Ammon's horn (tissue), 1 donor: ENCODE results near the gene CFDP1.

Experiments used
- DNase-seq: peaks from one replicate; pipeline ENCODE4 v3.0.0-alpha.2; 2016; ENCODE audit warnings: low spot score

CFDP1 gene

DNA sequence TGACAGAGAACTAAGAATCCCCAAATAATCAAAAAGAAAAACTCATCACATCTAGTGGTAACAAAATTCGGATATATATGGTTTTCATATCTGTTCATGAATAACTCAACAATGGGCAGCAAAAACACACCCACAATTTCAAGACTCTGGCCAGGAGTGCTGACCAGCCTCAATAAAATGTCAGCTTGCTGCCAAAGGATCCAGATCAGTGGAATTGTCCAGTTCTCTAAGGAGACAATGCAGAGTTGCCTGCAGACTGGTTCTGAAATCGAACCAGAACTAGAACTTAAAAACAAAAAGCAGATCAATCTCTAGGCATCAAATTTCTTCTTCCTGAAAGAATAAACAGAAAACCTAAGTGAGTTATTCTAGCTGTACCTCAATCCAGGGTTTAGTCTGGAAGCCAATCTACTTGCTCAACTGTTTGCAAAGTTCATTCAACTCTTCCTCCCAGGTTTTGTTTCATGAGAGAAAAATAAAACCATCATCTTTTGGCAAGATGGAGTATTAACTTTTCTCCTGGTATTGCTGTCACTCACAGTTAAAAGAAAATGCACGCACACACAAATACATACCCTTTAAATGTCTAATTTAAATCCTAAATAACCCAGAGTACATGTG, 61.0 kb downstream of the CFDP1 start:
- no peak for DNase-seq

- DNase-seq: no peak
Observed at GRCh38 chr16:75371171-75371570, 62.1 kb downstream of the CFDP1 start.

DNA sequence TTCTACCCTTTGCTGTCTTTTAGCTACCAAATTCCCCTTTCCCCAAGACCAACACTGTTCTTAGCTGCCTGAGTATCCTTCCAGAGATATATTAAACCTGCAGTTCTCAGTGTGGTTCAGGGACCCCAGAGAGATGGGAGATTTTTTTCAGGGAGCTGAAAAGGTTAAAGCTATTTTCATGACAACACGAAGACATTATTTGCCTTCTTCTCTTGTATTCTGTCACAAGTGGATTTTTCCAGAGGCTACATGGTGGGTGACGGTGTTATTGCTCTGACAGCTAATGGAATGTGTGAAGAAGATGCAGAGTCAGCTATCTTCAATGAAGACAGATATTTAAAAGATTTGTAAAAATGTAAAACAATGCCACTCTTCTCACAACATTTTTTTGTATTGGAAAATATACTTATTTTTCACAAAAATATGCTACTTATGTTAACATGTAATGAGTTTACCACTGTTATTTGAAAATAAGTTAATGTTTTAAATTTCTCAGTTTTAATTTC, 69.0 kb downstream of the CFDP1 start:
- DNase-seq: no peak

- no peak for DNase-seq
Observed at GRCh38 chr16:75362846-75363245, 70.5 kb downstream of the CFDP1 start.

DNA sequence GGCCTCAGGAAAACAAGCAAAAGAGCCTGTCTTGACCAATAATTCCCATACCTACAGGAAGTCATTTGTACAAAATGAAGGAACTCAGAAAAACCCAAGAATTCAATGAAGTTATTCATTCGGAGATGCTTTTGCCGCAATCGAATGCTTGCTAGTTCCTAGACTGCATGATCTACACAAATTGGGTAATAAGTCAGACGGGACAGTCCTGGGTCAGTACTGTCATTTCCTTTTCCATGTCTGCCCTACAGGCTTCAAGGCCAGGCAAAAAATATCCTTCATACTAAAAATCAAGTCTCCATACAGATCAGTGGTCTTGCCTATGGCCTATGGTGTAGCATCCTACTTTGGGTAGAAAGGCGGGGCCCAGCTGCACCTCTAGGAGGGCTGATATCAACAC, 71.4 kb downstream of the CFDP1 start:
- DNase-seq: no peak

GRCh38 chr16:75354170-75354569, 79.1 kb downstream of the CFDP1 start:
- no peak for DNase-seq

GRCh38 chr16:75351183-75351582, 82.1 kb downstream of the CFDP1 start:
- DNase-seq: no peak

- no peak for DNase-seq
Observed at GRCh38 chr16:75345711-75346110, 87.6 kb downstream of the CFDP1 start.

DNA sequence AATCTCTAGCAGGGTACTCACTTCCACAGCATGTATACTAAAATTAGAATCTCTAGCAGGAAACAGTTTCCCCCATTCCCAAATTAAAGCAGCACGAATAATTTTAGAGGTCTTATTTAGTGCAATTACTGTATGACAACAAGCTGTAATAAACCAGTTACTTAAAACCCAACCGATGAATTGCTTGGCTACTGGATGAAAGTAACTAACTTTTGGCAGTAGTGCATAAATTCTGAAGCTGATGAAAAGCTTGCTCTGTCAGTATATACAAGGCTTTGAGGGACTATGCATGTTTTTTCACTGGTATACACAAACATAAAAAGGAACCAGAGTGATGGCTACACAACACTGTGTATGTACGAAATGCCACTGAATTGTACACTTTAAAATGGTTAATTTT, 89.4 kb downstream of the CFDP1 start:
- no peak for DNase-seq

DNA sequence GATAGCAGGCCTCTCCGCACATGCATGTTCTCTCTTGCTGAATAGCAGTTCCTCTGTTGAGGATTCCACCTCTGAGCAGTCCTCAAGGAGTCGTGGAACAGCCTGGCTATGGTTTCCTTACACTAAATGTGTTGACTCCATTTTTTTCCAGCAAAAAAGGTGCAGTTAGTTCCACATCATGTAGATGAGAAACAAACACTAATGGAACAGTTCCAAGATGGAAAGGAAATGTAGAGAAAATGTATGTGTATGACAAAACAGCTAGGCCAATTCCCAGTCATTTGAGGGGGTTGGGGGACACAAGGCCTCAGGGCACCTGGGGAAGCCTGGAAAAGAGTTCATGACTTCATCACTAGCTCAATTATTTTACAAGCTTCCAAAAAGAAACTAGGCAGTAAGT, 90.0 kb downstream of the CFDP1 start:
- no peak for DNase-seq

DNA sequence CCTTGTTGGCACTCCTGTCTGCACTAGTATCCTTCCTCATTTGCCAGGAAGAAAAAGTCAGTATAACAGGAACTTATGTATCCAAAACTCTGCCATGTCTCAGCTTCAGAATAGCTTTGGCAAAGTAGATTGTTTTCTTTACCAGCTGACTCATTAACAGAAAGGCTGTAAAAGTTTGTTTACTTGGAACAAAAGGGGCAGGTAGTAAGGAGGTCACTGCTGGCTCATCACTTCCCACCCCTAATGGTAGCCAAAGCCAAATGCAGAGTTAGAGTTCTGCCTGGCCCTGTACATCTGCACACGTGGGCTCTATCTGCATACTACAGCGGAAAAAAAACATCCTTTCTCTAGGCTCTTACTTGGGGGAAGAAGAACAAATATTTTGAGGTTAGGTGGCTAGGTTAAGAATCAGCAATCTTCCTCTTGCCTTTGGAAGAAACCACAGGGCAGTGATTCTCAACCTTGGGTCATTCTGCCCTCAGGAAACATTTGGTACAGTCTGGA, 90.9 kb downstream of the CFDP1 start:
- no peak for DNase-seq

DNA sequence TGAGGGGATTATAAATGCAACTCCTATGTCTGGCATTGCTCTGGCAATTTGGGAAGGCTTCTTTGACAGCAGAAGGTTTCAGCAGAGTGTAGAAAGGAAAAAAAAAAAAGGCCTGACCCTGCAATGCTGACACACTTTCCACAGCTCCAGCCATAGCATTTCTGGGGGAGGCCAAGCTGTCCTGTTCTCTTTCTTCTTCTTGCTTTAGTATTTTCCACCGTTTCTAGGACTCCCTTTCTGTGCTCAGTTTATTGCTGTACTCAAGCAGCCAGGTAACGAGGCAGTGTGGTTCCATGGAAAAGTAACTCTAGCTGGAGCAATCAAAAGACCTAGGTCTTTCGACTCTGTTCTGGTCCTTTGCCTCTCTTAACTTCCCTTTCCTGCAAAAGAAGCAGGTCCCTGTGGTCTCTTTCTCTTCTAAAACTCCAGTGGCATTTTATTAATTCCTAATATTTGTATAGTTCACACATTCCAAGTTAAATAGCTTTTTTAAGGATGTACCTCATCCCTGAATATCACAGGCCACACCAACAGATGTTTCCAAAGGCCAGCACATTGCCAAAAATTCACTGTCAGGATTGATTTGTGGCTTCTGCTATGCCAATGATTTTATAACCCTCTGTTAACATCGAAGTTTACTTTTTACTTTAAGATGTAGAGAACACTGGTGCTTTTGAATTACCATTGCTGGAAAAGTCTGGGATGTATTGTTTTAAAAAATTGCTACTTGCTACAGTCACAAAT, 91.6 kb downstream of the CFDP1 start:
- DNase-seq: no peak

GRCh38 chr16:75340741-75341491, 92.4 kb downstream of the CFDP1 start:
- DNase-seq: no peak

GRCh38 chr16:75337430-75337829, 95.9 kb downstream of the CFDP1 start:
- DNase-seq: no peak

DNA sequence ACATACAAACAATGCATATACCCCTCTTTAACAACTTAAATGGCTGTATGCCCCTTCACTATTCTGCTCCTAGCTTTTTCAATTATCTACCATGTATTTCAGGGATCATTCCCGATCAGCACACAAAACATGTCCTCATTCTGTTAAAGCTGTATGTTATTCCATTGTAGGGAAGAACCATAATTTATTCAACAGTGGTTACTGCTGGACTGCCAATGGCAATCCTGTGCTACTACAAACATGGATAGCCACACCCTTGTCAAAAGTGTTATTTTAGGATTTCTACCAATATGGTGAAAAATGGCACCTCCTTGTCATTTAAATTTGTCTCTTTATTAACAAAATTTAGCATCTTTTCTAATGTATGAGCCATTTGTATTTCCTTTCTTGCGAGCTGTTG, 96.8 kb downstream of the CFDP1 start:
- no peak for DNase-seq

GRCh38 chr16:75333721-75334163, 99.6 kb downstream of the CFDP1 start:
- DNase-seq: no peak

DNA sequence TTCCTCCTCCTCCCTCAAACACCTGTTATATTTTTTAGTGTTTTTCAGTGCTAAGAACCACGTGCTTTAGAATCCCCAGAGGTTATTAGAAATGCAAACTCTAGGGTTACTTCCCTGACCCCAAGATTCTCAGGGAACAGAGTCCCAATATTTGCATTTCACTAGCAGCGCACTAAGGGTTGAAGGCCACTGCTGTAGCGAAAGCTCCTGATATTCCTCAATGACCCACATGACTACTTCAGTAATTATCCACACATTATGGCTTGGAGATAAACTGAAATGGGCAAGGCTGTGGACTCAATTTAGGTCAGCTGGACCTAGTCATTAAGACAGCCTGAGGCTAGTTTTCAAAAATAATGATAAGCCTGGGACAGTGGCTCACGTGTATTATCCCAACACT, 103.4 kb downstream of the CFDP1 start:
- no peak for DNase-seq

DNA sequence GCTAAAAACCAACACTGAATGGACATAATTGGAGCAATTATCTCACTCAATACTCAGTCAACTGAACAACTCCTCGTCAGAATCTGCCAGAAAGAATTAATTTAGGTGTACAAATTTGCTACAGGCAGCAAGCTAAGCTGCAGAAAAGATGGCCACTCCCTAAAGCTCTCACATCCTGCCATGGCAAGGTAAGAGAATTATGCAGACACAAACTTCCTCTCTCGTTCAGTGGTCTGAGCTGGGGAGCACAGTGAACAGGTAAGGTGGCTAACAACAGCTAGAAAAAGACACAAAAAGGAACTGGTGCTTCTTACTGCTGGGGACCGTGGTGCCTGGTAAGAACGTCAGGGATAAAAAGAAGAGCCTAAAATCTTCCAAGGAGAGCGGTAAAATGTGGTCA, 107.0 kb downstream of the CFDP1 start:
- no peak for DNase-seq

DNA sequence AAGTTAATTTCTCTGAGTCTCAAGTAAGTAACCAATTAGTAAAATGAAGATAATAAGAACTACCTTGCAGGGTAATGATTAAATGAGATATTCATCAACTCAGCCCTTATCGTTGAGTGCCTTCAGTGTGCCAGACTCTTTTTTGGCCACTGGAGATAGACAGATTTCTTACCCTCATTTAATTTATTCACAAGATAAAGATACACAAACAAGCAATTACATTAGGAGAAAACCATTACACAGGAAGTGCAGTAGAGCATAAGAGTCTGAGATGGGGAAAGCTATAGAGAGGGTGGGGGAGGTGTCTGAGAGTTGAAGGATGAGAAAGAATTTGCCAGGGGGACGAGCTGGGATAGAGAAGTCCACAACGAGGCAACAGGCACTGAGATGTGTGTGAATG, 109.4 kb downstream of the CFDP1 start:
- no peak for DNase-seq

GRCh38 chr16:75323198-75323597, 110.1 kb downstream of the CFDP1 start:
- DNase-seq: no peak

DNA sequence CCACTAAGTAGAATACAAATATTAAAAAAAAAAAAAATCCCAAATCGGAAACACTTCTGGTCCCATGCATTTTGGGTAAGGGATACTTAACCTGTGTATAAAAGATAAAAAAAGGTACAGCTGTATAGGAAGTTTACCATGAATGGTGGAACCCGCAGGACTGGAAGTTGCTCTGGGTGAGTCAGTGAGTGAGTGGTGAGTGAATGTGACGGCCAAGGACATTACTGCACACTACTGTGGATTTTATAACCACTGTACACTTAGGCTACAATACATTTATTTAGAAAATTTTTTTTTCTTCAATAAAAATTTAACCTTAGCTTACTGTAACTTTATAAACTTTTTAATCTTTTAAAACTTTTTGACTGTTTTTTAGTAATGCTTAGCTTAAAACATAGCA, 110.6 kb downstream of the CFDP1 start:
- no peak for DNase-seq

DNA sequence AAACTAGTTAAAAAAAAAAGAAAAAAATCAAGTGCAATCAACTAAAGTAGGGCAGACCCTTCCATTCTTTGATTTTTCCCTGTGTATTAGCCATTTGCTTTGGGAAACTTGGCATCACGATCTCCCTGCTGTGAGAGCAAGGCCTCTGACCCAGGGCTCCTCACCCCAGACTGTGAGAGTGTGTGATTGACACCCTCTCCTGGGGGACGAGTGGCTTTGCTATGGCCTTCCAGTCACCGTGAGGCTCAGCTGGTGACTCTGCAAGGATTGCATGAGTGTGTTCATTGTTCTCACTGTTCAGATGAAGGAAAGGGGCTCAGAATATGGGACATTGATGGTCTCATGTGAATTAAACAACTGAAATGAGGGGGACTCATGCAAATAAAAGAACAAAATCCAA, 112.9 kb downstream of the CFDP1 start:
- peak; percentile 91 for DNase-seq
